Fibroblast of the aortic adventitia (primary cell): ENCODE data around the gene NRTN. TPM values are rescaled to one million over a fixed set of nuclear protein-coding genes. Genes with fewer than 3 reads are reported as not detected.

Experiments
- DNase-seq: peaks from one replicate; pipeline ENCODE4 v3.0.0-alpha.2; 2010; ENCODE audit warnings: low read depth
- H3K4me3 ChIP-seq: 2 replicates; pipeline ENCODE4 v1.5.1; 2011; ENCODE audit warnings: low read depth, mild to moderate bottlenecking, control low read depth, low read length, moderate library complexity
- total RNA-seq: library from RNA; depleted of rRNA; stranded (reverse); fragments of >200 nt; gene quantifications from 2 replicates; pipeline ENCODE4 v1.2.3, GENCODE V29; 2012; ENCODE audit warnings: low replicate concordance
- TF ChIP-seq, protein P1 (sequence below): IDR thresholded peaks from 2 replicates; pipeline ENCODE4 v1.5.1; 2011; ENCODE audit warnings: mild to moderate bottlenecking, low read length, control low read depth, inconsistent platforms; ENCODE audit not compliant: insufficient read depth

The NRTN gene
- total RNA-seq, 1 donor = 0.09 TPM

DNA sequence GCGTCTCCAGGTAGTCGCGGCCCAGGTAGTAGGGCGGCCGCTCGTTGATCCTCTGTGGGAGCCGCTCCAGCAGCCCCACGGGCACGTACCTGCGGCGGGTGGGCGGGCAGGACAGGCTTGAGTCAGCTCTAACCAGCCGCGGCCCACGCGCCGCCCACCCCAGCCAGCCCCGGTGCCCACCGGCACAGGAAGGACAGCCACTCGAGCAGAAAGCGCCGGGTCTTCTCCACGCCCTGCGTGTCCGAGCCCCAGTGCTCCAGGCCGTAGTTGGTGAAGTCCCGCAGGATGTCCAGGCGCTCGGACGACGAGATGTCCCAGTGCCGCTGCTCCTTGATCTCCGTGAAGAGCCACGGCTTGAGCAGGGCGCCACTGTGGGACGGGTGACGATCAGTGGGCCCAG, 19.4 kb upstream of the NRTN start:
- no peak for DNase-seq
- H3K4me3 ChIP-seq = no peak overlapping the region
- TF ChIP-seq, protein P1, sequence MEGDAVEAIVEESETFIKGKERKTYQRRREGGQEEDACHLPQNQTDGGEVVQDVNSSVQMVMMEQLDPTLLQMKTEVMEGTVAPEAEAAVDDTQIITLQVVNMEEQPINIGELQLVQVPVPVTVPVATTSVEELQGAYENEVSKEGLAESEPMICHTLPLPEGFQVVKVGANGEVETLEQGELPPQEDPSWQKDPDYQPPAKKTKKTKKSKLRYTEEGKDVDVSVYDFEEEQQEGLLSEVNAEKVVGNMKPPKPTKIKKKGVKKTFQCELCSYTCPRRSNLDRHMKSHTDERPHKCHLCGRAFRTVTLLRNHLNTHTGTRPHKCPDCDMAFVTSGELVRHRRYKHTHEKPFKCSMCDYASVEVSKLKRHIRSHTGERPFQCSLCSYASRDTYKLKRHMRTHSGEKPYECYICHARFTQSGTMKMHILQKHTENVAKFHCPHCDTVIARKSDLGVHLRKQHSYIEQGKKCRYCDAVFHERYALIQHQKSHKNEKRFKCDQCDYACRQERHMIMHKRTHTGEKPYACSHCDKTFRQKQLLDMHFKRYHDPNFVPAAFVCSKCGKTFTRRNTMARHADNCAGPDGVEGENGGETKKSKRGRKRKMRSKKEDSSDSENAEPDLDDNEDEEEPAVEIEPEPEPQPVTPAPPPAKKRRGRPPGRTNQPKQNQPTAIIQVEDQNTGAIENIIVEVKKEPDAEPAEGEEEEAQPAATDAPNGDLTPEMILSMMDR = no peak

DNA sequence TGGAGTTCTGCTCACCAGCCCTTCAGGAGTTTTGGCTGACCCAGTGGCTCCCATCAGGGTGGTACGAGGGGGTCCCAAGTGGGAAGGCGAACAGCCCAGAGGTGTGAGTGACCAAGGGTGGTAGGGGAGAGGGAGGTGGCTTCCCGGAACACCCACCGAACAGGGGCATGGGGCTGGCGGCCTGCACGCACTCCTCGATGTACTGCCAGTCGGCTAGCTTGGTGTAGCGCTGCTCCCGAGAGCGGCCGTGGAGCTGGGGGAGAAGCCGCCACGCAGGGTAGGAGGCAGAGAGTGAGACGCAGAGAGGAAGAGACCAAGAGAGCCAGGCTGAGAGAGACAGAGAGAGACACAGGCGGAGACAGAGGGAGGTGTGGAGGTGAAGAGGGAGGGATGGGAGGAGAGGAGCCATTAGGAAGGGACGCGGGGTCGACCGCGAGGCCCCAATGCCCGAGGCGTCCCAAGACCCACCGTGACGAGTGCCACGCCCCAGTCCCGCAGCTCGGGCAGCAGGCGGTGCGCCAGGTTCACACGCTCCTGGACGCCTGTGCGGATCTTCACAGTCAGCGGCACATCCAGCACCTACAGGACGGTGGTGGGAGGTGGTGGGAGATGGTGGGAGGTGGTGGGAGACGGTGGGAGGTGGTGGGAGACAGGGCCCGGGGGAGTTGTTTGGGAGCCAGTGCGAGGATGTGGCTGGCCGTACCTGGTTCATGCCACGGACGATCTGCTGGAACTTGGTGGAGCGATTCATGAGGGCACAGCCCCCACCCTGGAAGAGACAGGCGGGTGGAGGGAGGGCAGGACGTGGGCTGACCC, 18.1 kb upstream of the NRTN start:
- TF ChIP-seq, protein P1 = no peak
- no peak for DNase-seq
- no peak overlapping the region for H3K4me3 ChIP-seq

DNA sequence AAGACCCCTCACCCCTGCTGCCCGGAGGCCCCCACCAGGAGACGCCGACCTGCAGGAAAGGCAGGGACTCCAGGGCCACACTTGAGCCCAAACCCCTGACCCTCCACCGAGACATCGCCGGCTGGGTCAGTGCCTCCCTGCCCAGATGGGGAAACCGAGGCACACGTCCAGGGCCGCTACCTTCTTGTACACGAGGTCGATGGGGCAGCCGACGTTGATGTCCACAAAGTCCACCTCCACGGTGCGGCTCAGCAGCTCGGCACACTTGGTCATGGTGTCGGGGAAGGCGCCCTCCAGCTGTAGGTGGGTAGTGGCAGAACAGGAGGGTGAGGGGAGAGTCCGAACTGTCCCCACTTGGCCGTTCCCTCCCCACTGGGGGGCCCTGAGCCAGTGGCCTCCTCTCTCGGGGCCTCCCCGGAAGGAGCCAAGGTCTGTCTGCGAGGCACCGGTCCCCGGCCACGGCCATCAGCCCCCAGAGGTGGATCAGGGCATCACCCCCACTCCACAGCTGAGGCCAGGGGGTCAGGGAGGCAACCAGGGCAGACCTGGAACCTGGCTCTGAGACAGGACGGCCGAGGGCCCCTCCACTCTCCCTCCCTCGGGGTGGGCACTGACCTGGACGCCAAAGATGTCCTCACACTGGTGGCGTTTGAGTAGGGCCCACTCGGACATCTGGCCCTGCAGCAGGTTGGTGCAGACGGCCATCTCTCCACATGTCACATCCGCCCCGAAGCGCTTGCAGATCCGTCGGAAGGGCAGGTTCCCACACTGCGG, 17.3 kb upstream of the NRTN start:
- DNase-seq = no peak
- no peak overlapping the region for H3K4me3 ChIP-seq
- TF ChIP-seq, protein P1 = no peak

DNA sequence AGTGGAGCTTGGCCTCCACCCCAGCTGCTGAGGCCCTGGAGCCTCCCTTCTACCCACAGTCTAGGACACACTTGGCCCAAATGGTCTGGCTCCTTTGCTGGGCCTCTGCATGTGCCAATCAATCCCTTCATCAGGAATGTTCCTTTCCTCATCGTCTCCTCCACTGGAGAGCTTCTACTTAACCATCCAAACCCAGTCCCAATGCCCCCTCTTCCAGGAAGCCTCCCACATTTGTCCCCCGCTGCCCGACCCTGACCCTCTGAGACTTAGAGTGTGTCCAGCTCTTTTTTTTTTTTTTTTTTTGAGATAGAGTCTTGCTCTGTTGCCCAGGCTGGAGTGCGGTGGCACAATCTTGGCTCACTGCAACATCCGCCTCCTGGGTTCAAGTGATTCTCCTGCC, 16.4 kb upstream of the NRTN start:
- H3K4me3 ChIP-seq = no peak overlapping the region
- TF ChIP-seq, protein P1 = no peak
- DNase-seq = no peak

DNA sequence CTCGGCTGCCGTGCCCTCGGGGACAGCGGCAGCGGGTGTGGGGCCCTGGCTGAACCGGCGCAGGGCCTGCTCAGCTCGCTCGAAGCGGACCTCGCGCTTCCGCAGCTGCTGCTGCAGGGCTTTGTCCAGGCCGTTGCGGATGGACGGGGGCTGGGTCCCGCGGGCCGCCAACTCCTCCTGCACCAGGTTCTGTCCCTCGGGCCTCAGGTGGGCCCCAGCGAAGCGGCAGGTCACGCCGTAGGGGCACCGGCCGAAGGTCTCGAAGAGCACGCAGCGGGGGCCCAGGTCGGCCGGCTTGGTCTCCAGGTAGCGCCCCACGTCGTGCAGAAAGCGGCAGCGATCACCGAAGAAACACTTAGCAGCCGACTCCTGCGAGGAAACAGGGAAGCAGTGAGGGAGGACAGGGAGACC, 15.5 kb upstream of the NRTN start:
- TF ChIP-seq, protein P1 = no peak
- no peak overlapping the region for H3K4me3 ChIP-seq
- no peak for DNase-seq

DNA sequence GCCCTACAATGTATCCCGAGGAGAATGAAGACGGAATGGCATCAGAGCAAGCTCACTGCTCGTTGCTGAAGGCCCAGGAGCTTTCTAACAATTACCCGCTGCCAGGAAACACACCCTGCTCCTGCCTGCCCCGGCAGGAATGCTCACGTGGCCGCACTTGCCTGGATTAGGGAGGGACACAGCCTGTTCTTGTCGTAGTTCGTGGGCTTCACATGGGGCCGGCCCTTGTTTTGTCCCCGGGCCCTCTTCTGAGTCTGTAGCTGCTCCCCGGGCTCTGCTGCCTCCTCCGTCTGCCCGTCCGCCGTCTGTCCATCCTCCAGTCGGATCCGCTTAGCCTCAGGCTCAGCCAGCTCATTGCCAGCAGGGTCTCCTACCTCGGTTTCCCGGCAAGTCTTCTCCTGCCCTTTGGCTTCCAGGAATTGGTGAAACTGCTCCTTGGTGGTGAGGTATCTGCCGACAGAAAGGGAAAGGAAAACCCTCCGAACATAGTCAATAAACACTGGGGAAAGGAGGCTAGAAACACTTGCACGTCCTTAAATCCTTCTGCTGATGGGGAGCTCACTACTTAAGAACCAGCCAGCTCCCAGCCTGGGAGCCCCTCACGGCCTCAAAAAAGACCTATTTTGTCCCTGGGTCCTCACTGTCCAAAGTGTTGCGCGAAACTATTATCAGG, 14.8 kb upstream of the NRTN start:
- TF ChIP-seq, protein P1 = no peak
- peak overlapping the region; percentile 90 for H3K4me3 ChIP-seq
- DNase-seq = no peak
